ENCODE measurements around the gene COX7A2. TPM values are rescaled to one million over a fixed set of nuclear protein-coding genes. Genes with fewer than 3 reads are reported as not detected.
A peak's percentile ranks its signal among the peaks of the same experiment; 100 is the strongest.

Gene COX7A2
- total RNA-seq: 353 TPM

GRCh38 chr6:75243333-75244062 lies at the start of gene COX7A2:
Gene COX7A2, minus strand, starts transcription at chr6:75243801. Its CDS starts 67 bp downstream, at chr6:75243734.
- peak; percentile 92 for DNase-seq (ENCODE audit: low spot score)

GRCh38 chr6:75292555-75292954 lies 49.0 kb upstream of the COX7A2 start:
- DNase-seq (ENCODE audit: low spot score): no peak

- no peak for DNase-seq (ENCODE audit: low spot score)
Measured at GRCh38 chr6:75291744-75292143, 48.1 kb upstream of the COX7A2 start.

- DNase-seq (ENCODE audit: low spot score): no peak
Measured at GRCh38 chr6:75291331-75291730, 47.7 kb upstream of the COX7A2 start.

- DNase-seq (ENCODE audit: low spot score): no peak
Measured at GRCh38 chr6:75290136-75290945, 46.7 kb upstream of the COX7A2 start.

GRCh38 chr6:75288023-75288422 lies 44.4 kb upstream of the COX7A2 start:
- DNase-seq (ENCODE audit: low spot score): no peak

GRCh38 chr6:75287424-75287823 lies 43.8 kb upstream of the COX7A2 start:
- no peak for DNase-seq (ENCODE audit: low spot score)

- DNase-seq (ENCODE audit: low spot score): no peak
Measured at GRCh38 chr6:75286955-75287354, 43.4 kb upstream of the COX7A2 start.

- no peak for DNase-seq (ENCODE audit: low spot score)
Measured at GRCh38 chr6:75285283-75285639, 41.7 kb upstream of the COX7A2 start.

GRCh38 chr6:75284632-75285282 lies 41.2 kb upstream of the COX7A2 start, which contains the start of gene TMEM30A:
Gene TMEM30A, minus strand, starts transcription at chr6:75284792. Its CDS starts 154 bp downstream, at chr6:75284638.
- DNase-seq (ENCODE audit: low spot score): peak; percentile 98

GRCh38 chr6:75283907-75284631 lies 40.5 kb upstream of the COX7A2 start:
- DNase-seq (ENCODE audit: low spot score): no peak

GRCh38 chr6:75282706-75283105 lies 39.1 kb upstream of the COX7A2 start:
- no peak for DNase-seq (ENCODE audit: low spot score)

GRCh38 chr6:75281653-75282052 lies 38.1 kb upstream of the COX7A2 start:
- no peak for DNase-seq (ENCODE audit: low spot score)

GRCh38 chr6:75280131-75280855 lies 36.7 kb upstream of the COX7A2 start:
- no peak for DNase-seq (ENCODE audit: low spot score)

GRCh38 chr6:75279418-75279817 lies 35.8 kb upstream of the COX7A2 start:
- DNase-seq (ENCODE audit: low spot score): no peak

- DNase-seq (ENCODE audit: low spot score): no peak
Measured at GRCh38 chr6:75278474-75279077, 35.0 kb upstream of the COX7A2 start.

- no peak for DNase-seq (ENCODE audit: low spot score)
Measured at GRCh38 chr6:75275067-75275466, 31.5 kb upstream of the COX7A2 start.

GRCh38 chr6:75273009-75273408 lies 29.4 kb upstream of the COX7A2 start:
- DNase-seq (ENCODE audit: low spot score): no peak

- no peak for DNase-seq (ENCODE audit: low spot score)
Measured at GRCh38 chr6:75272145-75272840, 28.7 kb upstream of the COX7A2 start.

- DNase-seq (ENCODE audit: low spot score): no peak
Measured at GRCh38 chr6:75268988-75269354, 25.4 kb upstream of the COX7A2 start.

All from ureter (tissue), 1 donor.